Hypothalamus (tissue), 51 donors: Measurements from ENCODE around the gene RPL39L.
A peak's percentile ranks its signal among the peaks of the same experiment; 100 is the strongest.

Experiments
- DNase-seq, 51 donors: peaks; one replicate each; lab custom pipeline; 2025; lab: John Stamatoyannopoulos, UW

Gene RPL39L

DNA sequence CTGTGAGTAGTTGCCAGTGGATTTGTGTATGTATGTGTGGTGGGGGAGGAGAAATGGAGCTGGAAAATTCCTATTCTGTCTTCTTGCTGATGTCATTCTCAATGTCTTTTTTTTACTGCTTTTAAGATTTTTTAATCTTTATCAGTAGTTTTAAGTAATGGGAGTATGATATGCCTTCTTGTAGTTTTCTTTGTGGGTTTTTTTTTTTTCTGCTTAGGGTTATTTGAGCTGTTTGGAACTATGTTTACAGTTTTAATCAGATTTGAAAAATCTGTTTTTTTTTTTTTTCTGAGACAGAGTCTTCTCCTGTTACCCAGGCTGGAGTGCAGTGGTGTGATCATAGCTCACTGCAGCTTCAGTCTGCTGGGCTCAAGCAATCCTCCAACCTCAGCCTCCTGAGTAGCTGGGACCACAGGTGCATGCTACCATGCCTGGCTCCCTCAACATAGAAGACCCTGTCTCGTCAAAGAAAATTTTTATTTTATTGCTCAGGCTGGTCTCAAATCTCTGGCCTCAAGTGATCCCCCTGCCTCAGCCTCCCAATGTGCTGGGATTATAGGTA is 37.1 kb downstream of the RPL39L start:
- DNase-seq = no peak

DNA sequence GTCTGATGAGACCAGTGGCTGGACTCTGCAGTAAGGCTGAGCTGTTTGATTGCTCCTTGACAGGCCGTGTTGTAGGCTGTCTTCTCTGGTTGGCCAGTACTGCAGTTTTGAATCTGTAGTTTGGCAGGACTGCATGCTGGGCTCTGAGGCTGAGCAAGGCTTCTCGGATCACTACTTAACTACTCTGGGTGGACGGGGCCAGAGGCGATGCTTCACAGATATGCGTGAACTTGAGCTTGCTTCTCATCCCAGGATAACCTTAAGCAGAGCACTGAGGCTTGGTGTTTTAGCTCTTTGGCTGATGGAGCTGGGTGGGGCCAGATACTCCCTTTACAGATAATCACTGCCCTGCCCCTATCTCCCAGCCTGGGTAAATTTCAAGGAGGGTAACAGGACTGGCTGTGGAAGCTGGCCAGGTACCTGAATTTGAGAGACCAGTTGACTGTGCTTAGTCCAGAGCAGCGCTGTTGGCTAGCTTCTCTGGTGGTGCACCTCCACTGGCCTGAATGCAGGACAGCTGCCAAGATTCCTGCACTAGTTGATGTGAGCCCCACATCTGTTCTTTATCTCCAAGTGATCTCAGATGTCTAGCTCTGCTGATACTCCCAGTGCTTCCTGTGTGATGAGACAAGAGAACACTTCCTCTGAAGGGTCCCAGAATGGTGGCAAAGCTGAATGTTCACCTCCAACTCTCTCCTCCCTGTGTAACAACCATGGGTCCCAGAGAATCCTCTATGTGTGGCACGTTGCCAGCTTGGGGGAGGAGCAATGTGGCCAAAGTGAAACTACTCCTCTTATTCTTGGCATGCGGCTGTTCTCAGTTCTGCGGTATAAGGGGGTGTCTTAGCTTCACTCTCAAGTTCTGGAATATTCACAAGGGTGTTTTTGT is 37.9 kb downstream of the RPL39L start:
- DNase-seq = peak in 17 of 51 donors; percentile 1 to 46 (median 8)

DNA sequence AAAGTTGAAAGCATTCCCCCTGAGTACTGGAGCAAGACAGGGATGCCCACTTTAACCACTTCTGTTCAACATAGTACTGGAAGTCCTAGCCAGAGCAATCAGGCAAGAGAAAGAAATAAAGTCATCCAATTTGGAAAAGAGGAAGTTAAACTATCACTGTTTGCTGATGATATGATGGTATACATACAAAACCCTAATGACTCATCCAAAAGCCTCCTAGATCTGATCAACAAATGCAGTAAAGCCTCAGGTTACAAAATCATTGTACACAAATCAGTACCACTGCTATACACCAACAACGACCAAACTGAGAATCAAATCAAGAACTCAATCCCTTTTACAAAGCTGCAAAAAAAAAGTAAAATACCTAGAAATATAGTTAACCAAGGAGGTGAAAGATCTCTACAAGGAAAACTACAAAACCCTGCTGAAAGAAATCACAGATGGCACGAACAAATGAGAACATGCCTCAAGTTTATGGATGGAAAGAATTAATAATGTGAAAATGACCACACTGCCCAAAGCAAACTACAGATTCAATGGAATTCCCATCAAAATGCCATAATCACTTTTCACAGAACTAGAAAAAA is 40.3 kb downstream of the RPL39L start:
- DNase-seq = no peak

DNA sequence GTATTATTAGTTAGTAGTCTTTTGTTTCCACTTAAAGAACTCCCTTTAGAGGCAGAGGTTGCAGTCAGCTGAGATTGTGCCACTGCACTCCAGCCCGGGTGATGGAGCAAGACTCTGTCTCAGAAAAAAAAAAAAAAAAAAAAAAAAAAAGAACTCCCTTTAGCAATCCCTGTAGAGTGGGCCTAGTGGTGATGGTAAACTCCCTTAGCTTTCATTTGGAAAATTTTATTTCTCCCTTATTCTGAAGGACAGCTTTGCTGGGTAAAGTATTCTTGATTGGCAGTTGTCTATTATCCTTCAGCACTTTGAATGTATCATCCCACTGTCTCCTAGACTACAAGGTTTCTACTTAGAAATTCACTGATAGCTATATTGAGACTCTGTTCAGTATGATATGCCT is 46.0 kb downstream of the RPL39L start:
- no peak for DNase-seq

DNA sequence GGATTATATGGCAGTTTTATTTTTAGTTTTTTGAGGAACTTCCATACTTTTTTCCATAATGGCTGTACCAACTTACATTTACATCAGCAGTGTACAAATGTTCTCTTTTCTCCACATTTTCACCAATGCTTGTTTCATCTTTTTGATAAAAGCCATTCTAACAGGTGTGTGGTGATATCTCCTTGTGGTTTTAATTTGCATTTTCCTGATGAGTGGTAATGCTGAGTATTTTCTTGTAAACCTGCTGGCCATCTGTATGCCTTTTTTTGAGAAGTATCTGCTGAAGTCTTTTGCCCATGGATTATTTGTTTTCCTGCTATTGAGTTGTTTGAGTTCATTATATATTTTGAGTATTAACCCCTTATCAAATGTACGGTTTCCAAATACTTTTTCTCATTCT is 50.6 kb downstream of the RPL39L start:
- no peak for DNase-seq

DNA sequence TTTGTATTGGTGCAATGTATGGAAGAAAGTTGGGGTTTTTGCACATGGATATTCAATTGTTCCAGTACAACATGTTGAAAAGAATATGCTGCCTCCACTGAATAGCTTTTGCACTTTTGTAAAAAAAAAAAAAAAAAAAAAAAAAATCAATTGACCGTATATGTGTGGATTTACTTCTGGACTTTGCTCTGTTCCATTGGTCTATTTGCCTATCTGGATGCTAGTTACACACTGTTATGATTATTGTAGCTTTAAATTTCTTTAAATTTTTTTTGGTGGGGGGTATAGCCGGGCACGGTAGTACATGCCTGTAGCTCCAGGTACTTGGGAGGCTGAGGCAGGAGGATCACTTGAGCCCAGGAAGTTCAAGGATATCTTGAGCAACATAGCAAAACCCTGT is 52.5 kb downstream of the RPL39L start:
- DNase-seq = no peak

DNA sequence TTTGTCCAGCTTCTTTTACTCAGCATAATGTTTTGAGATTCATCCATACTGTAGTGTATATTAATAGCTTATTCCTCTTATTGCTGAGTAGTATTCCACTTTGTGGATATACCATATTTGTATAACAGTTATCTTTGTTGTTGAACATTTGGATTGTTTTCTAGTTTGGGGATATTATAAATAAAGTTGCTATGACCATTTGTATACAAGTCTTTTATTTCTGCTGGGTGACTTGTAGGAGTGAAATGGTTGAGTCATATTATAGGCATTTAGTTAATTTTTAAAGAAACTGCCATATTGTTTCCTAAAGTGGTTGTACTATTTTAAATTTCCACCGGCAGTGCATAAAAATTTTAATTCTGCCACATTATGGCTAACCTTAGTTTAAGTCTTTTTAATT is 53.4 kb downstream of the RPL39L start:
- no peak for DNase-seq

DNA sequence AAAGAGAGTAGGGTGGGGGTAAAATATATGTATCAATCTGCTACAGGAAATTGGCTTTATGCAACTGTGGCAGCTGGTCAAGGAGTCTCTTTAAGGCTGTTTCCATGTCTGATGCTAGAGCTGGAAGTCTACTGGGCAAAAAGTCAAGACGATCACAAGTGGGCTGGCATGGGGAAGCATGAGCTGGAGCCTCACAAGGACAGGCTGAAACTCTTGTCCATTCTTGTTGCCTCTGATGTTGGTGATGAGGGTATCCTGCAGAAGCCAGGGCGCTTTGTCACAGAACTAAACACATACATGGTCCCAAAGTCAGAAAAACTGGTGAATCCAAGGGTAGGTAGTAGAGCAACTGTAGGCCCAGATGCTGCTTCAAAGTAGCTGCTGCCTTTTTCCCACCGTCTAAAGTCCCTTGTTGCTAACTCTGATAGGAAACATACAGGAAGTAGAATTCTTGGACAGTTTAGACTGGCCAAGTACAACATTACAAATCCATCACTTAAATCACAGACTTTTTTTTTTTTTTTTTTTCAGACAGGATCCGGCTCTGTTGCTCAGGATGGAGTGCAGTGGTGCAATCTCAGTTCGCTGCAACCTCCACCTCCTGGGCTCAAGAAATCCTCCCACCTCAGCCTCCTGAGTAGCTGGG is 54.2 kb downstream of the RPL39L start:
- no peak for DNase-seq

DNA sequence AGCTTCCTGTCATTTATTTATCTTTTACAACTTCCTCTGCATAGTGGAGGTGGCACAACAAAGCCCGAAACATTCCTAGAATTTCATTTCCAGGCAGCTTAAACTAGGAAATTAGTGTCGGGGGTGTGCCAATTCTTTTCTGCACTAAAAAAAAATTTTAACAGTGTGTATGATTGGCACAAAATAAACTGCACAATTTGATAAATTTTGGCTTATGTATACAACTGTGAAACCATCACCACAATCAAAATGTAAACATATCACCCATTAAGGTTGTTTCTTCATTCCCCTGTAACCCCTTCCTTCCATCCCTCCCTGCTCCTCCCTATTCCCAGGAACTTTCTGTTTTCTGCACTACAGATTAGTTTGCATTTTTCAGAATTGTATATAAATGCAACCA is 54.7 kb downstream of the RPL39L start:
- no peak for DNase-seq

DNA sequence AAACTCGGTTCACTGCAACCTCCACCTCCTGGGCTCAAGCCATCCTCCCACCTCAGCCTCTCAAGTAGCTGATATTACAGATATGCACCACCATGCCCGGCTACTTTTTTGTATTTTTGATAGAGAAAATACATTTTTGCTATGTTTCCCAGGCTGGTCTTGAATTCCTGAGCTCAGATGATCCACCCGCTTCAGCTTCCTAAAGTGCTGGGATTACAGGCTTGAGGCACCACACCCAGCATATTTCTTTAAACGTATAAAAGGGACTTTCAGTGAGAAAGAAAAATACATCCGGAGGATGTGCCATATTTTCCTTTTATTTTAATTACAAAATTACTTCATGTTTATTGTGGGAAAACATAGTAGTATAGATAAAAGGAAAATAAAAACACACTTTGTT is 55.2 kb downstream of the RPL39L start:
- no peak for DNase-seq

DNA sequence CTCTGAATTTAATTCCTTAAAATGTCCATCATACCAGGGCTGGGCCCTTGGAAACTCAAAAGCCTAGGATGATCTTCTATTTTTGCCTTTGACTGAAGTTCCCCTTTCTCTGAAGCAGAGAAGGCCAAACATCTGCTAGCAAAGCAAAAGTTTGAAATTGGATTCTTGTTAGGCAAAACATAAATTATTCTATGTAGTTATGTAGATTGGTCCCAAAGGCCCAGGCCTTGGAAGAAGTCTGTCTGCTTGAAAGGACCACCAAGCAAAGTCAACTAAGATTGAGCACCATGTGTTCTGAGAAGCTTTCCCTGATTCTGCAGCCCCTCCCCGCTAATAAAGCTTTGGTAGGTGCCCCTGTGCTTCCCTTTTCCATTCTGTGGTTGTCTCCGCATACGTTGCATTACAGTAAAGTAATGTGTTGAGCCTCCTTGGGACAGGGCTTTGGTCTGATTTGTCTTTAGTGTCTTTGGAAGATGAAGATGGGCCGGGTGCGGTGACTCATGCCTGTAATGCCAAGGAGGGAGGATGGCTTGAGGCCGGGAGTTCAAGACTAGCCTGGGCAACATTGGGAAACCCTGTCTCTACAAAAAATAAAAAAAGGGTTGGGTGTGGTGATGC is 56.4 kb downstream of the RPL39L start:
- DNase-seq = no peak

DNA sequence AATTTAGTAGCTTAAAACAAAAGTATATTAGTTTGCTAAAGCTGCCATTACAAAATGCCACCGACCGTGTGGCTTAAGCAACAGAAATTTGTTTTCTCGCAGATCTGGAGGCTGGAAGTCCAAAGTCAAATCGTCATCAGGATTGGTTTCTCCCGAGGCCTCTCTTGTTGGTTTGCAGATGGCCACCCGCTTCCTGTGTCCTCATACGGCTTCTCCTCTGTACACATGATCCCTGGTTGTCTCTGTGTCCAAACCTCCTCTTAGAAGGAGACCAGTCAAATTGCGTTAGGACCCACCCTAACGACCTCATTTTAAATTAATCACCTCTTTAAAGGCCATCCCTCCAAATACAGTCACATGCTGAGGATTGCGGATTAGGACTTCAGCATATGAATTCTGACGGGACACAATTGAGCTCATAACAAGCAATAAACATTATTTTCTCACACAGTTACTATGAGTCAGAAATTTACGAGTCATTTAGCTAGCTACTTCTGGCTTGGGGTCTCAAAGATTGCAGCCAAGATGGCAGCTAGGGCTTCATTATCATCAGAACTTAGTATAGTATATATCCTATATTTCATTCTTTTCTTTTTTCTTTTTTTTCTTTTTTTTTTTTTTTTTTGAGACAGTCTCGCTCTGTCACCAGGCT is 58.4 kb downstream of the RPL39L start:
- DNase-seq = no peak

DNA sequence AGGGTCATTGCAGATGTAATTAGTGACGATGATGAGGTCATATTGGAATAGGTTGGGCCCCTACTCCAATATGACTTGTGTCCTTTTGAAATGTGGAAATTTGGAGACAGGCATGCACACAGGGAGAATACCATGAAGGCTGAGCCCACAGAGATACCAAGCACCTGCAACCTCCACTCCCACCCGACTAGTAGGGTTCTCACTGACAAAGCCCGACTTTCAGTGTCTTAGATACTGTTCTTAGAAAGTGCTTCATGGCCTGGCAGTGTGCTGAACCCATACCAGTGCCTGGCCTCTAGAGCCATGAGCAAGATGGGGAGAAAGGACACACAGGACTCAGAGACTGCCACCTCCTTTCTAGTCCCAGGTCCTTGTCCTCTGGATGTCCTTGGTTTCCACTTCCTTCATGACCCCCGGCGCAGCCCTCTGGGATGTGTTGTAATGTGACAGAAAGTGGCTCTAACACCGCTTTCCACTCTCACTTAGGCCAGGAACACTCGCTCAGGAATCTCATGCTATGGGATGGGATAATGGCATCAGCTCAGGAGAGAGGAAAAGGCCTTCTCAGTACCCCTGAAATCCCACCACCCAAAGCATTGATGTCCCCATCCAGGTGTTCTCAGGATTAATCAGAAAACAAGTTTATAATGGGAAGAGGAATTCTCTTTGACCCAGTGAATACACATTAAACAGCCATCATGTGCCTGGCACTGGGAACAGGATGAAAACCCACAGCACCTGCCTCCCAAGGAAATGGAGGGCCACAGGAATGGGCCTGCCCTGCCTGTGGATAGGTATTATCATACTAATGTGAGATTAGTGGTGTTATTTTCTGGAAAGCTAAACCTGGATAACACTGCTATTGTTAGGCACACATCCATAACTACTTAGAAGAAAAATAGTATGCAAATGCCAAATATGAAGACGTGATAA is 59.9 kb downstream of the RPL39L start:
- DNase-seq = no peak

DNA sequence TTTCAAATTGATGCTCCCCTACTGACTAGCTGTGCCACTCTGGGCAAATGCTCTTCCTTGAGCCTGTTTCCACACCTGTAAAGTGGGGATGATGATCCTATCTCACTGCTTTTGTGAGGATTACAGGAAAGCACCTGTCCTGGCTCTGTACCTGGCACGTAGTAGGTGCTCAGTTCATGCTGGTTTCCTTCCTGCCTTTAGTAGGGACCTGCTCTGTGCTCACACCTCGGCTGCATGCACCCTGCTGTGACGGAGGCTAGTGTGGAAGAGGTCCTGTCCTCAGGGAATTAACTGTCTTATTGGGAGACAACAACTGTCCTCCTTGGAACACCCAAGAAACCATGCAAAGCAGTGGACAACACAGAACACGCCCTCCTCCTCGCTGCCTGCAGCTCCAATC is 61.8 kb downstream of the RPL39L start:
- no peak for DNase-seq

DNA sequence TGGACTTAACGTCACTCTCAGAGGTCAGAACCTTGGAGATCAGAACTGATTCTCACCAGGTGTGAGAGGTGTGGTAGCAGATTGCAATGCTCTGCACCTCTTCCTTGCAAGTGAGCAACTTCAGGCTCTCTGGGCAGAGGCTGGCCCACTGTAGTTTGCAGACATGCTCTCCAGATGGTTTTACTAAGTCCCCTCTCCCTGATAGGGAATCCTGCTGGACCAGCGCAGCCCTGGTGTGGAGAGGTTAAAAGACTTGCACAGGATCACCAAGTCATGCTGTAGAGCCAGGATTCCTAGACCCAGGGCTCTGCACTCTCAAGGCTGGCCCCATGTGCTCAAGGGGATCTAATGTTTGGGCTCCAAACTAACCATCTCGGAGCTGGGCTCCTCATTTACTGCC is 62.2 kb downstream of the RPL39L start:
- no peak for DNase-seq

DNA sequence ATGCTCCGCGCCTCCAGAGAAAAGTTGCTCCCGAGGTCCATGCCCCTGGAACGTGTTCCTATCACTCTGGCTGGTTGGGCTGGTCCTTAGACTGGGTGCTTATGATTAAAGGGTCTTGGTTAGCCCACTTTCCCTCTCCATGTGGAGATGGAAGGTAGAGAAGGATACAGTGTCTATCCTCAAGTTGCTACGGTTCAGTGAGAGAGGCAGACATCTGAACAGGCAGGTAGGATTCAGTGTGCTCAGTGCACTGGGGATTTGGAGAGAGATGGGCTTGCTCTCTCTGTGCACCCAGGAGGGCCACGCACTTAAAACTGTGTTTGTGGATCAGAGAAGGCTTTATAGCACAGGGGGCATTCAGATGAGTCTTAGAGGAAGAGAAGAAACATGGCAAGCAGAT is 63.0 kb downstream of the RPL39L start:
- no peak for DNase-seq

DNA sequence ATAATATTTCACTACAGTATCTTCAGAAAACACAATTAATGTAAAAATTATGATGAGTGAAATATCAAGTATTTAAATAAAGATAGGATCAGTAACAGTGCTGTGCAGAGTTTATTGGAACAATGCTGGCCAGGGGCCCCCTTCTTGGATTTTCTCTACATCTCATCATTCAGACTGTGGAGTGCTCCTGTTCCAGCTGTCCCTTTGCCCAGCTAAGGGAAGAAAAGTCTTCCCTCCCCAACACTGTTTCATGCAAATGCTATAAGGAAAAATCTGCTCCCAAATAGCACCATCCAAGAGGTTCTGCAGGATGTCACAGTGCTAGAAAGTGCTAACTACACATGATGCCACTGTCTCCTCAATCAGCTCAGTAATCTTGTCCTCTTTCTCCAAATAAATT is 64.5 kb downstream of the RPL39L start:
- no peak for DNase-seq

DNA sequence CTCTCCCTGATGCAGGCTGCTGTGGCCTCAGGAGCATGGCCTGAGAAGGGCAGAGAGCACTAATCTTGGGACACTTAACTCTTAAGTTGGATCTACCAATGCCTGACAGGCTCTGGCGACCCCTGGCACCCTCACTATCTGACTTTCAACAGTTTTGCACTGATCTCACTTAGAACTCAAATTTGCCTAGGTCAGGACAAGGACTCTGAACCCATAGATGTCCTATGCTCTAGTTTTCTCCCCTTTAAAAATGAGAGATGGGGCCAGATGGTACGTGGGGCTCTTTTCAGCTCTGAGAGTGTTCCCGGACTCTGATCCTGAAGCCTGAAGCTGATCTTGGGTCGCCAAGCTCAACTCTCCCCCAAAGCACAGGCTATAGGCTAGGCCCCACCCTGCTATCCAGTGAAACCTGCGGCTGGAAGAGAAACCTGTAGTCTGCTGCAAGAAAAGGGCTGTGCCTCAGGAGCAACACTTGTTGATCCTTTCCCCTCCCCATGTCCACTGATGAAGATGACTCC is 65.7 kb downstream of the RPL39L start:
- DNase-seq = no peak

DNA sequence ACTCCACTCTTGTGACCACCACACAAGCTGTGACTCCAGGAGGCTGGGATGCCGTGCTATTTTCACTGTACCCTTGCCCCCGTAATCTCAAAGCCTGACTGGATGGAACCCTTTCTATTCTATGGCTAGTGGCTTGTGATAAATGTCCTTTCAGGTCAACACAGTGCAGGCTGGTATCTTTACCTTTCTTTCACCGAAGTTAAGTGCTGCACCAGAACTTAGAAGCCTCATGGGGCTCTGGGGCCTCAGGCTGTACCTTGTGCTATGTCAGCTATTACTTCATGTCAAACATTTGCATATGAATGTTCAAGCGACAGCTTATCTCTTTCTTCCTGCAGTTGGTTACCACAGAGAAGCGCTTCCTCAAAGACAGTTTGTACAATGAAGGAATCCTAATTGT is 66.8 kb downstream of the RPL39L start:
- DNase-seq = no peak
